ENCODE measurements around the gene APPL2. TPM values are rescaled to one million over a fixed set of nuclear protein-coding genes. Genes with fewer than 3 reads are reported as not detected.

Gene APPL2
- polyA plus RNA-seq, 1 experiment = 50.1 TPM

DNA sequence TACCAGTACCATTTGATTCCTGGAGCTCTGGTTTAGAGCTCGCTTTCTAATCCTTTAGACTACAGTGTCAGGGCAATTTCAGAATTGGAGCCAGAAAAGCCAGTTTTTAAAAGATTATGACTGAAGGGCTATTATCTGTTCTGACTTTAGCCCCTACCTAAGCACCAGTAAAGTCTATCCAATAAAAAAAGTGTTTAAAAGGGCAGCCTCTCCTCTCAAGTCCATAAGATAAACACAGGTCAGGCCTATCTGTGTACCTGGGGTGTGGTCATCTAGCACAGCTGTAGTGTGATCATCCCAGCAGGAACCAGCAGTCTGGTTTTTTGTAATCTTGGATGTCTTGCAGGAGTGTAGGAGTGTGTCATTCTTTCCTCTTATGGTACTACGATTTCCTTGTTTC lies 6.6 kb downstream of the APPL2 start:
- CTCF ChIA-PET = no interaction called here
- TF ChIP-seq CTCF (IDR thresholded peaks at IDR 0.05; ENCODE audit: low read depth, low read length) = no peak
- no peaks in the 10 kb centered on the region for H3K27me3 ChIP-seq (ENCODE audit: control insufficient read depth, insufficient read depth, low read length)
- DNase-seq (ENCODE audit: low read depth, low spot score) = no peak
- H3K9me3 ChIP-seq (ENCODE audit: control insufficient read depth, insufficient read depth, low read length) = no peaks in the 10 kb centered on the region
- no peak overlapping the region for H3K4me3 ChIP-seq (ENCODE audit: low read depth, low read length)
- POLR2A ChIA-PET = no interaction called here
- no peak overlapping the region for H3K27ac ChIP-seq (ENCODE audit: low read depth, low read length)

- no peak for DNase-seq (ENCODE audit: low read depth, low spot score)
- TF ChIP-seq CTCF (IDR thresholded peaks at IDR 0.05; ENCODE audit: low read depth, low read length) = no peak
- Histone ChIP-seq H3K9me3 (ENCODE audit: control insufficient read depth, insufficient read depth, low read length) (no peaks in the 10 kb centered on the region), H3K4me3 (ENCODE audit: low read depth, low read length) (no peak overlapping the region), H3K27me3 (ENCODE audit: control insufficient read depth, insufficient read depth, low read length) (no peaks in the 10 kb centered on the region), H3K27ac (ENCODE audit: low read depth, low read length) (no peak overlapping the region)
- POLR2A ChIA-PET = no interaction called here
- CTCF ChIA-PET = no interaction called here
These were observed 7.0 kb downstream of the APPL2 start for GRCh38 chr12:105228966-105229365.

- POLR2A ChIA-PET = no interaction called here
These were observed 7.5 kb downstream of the APPL2 start for GRCh38 chr12:105228494-105228893.

DNA sequence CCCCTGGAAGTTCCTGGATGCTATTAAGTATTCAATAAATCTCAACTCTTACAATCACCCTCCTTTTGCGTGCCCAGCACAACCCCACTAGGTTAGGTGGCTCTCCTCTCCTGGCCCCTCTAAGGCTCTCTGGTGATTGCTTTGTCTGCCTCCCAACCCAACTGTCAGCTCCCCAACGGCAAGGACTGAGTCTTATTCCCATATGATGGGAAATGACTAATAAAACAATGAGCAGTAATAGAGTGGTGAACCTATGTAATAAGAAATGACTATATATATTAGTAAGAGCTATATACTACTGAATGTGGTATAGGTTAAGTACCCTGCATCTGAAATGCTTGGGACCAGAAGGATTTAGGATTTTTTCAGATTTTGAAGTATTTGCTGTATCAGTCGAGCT lies 8.1 kb downstream of the APPL2 start:
- CTCF ChIA-PET = no interaction called here
- POLR2A ChIA-PET = no interaction called here

More at GRCh38 chr12:105228494-105228893, 7.5 kb downstream of the APPL2 start:
- DNase-seq (ENCODE audit: low read depth, low spot score) = no peak
- CTCF ChIA-PET = no interaction called here
- no peaks in the 10 kb centered on the region for H3K27me3 ChIP-seq (ENCODE audit: control insufficient read depth, insufficient read depth, low read length)
- H3K27ac ChIP-seq (ENCODE audit: low read depth, low read length) = no peak overlapping the region
- TF ChIP-seq CTCF (IDR thresholded peaks at IDR 0.05; ENCODE audit: low read depth, low read length) = no peak
- H3K4me3 ChIP-seq (ENCODE audit: low read depth, low read length) = no peak overlapping the region
- no peaks in the 10 kb centered on the region for H3K9me3 ChIP-seq (ENCODE audit: control insufficient read depth, insufficient read depth, low read length)

DNA sequence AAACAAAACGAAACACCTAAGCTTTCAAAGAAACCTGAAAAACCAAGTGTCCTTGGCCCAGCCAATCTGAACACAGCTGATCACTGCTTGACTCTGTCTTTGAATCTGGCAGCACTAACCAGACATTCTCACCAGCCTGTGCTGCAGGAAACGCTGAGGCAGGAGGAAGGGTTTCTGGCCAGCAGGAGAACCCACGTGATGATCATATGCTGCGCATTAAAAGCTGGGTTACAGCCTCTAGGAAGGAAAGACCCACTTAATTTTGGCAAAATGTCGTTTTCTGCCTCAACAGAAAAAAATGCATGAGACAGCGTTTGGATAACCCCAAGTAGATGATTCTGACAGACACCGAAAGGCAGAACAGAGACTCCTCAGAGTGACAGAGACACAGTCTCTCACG lies 9.8 kb downstream of the APPL2 start:
- H3K4me3 ChIP-seq (ENCODE audit: low read depth, low read length) = no peak overlapping the region
- DNase-seq (ENCODE audit: low read depth, low spot score) = peak; percentile 83
- ChIA-PET POLR2A (interaction anchor here (1.3 kb wide), 1 partner anchor 9 kb away, joined by 6 read pairs; the partner anchor contains the start of gene APPL2), CTCF (no interaction called here)
- H3K9me3 ChIP-seq (ENCODE audit: control insufficient read depth, insufficient read depth, low read length) = no peaks in the 10 kb centered on the region
- H3K27me3 ChIP-seq (ENCODE audit: control insufficient read depth, insufficient read depth, low read length) = no peaks in the 10 kb centered on the region
- H3K27ac ChIP-seq (ENCODE audit: low read depth, low read length) = peak overlapping the region; percentile 49
- TF ChIP-seq CTCF (IDR thresholded peaks at IDR 0.05; ENCODE audit: low read depth, low read length) = no peak

More for the DNA sequence above, 8.1 kb downstream of the APPL2 start:
- Histone ChIP-seq H3K4me3 (ENCODE audit: low read depth, low read length) (no peak overlapping the region), H3K27me3 (ENCODE audit: control insufficient read depth, insufficient read depth, low read length) (no peaks in the 10 kb centered on the region), H3K27ac (ENCODE audit: low read depth, low read length) (no peak overlapping the region), H3K9me3 (ENCODE audit: control insufficient read depth, insufficient read depth, low read length) (no peaks in the 10 kb centered on the region)
- no peak for TF ChIP-seq CTCF (IDR thresholded peaks at IDR 0.05; ENCODE audit: low read depth, low read length)
- DNase-seq (ENCODE audit: low read depth, low spot score) = no peak

Data from AG04450 (cell line).